GM12891 (cell line): ENCODE results near the gene BTBD9.

Source experiments
- POLR2A ChIP-seq: IDR thresholded peaks from 2 replicates; pipeline ENCODE4 v1.6.1; 2011; ENCODE audit warnings: low read depth, low read length, control low read depth
- POLR2AphosphoS5 ChIP-seq: IDR thresholded peaks from 2 replicates; pipeline ENCODE4 v1.6.1; 2011; ENCODE audit warnings: low read depth, low read length, control low read depth
- POU2F2 ChIP-seq: IDR thresholded peaks from 2 replicates; pipeline ENCODE4 v1.6.1; 2011; ENCODE audit warnings: low read depth, mild to moderate bottlenecking, control low read depth, low read length, moderate library complexity

GRCh38 chr6:38554700-38555413 lies 84.9 kb downstream of the BTBD9 start:
- TF ChIP-seq POLR2A (no peak), POLR2AphosphoS5 (no peak), POU2F2 (no peak)
